KMS-11 (cell line): ENCODE results near the gene FAM168B.

ENCODE experiments used
- H2AFZ ChIP-seq: fragments of 200-600 bp; sonication (generic); 2 replicates; pipeline ENCODE4 v1.6.1; 2016; ENCODE audit warnings: antibody characterized with exemption, mixed run types, low read depth
- H3K27ac ChIP-seq: fragments of 200-600 bp; sonication (generic); 2 replicates; pipeline ENCODE4 v1.6.1; 2016; ENCODE audit warnings: mild to moderate bottlenecking, mixed run types
- H3K27me3 ChIP-seq: fragments of 200-600 bp; sonication (generic); 2 replicates; pipeline ENCODE4 v1.6.1; 2017; ENCODE audit warnings: mild to moderate bottlenecking, low read depth, mixed run types, moderate library complexity; ENCODE audit not compliant: insufficient read depth
- H3K36me3 ChIP-seq: fragments of 200-600 bp; sonication (generic); 2 replicates; pipeline ENCODE4 v1.6.1; 2017; ENCODE audit warnings: mild to moderate bottlenecking, mixed run types; ENCODE audit not compliant: insufficient read depth
- H3K4me1 ChIP-seq: fragments of 200-600 bp; sonication (generic); 2 replicates; pipeline ENCODE4 v1.6.1; 2016; ENCODE audit warnings: mild to moderate bottlenecking, low read depth, mixed run types; ENCODE audit not compliant: poor library complexity, severe bottlenecking
- H3K4me2 ChIP-seq: fragments of 200-600 bp; sonication (generic); 2 replicates; pipeline ENCODE4 v1.7.0; 2016; ENCODE audit warnings: mild to moderate bottlenecking, mixed run types
- H3K4me3 ChIP-seq: fragments of 200-600 bp; sonication (generic); IDR thresholded peaks from 2 replicates; pipeline ENCODE4 v1.6.1; 2017; ENCODE audit warnings: low read depth, low read length, mixed read lengths; ENCODE audit not compliant: insufficient read depth
- H3K79me2 ChIP-seq: fragments of 200-600 bp; sonication (generic); 2 replicates; pipeline ENCODE4 v1.6.1; 2016; ENCODE audit warnings: low read depth, mixed run types; ENCODE audit not compliant: insufficient read depth
- H3K9ac ChIP-seq: fragments of 200-600 bp; sonication (generic); 2 replicates; pipeline ENCODE4 v1.6.1; 2016; ENCODE audit warnings: mild to moderate bottlenecking, mixed run types
- H4K20me1 ChIP-seq: fragments of 200-600 bp; sonication (generic); 2 replicates; pipeline ENCODE4 v1.6.1; 2016; ENCODE audit warnings: mild to moderate bottlenecking, mixed run types; ENCODE audit not compliant: insufficient read depth
- TF ChIP-seq, protein P1 (sequence below): fragments of 200-600 bp; sonication (generic); conservative IDR thresholded peaks from 2 replicates; pipeline ENCODE4 v1.6.1; 2017; ENCODE audit warnings: low read depth, mild to moderate bottlenecking, antibody characterized with exemption, low read length, moderate library complexity, mixed read lengths

The FAM168B gene

DNA sequence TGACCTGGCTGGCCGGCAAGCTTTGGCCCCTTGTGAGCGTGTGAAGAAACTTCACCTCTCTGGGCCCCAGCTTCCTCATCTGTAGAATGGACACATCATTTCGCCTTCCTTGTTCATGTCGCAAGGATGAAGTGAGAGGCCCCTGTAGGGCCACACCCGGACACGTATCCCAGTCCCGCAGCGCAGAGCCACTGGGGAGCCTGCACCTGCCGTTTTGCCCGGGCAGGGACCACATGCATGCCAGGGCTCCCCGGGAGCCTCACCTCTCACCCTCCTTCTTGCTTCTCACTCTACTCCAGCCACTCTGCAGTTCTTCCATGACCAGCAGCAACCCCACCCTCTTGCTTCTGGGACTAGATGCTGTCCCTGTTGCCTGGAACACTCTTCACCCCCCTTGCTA, 77.5 kb downstream of the FAM168B start:
- Histone ChIP-seq H3K27me3 (no peaks in the 10 kb centered on the region), H3K79me2 (no peaks in the 10 kb centered on the region), H2AFZ (no peak overlapping the region), H3K27ac (no peak overlapping the region), H3K4me3 (no peak overlapping the region), H3K36me3 (no peaks in the 10 kb centered on the region), H3K9ac (no peak overlapping the region), H3K4me2 (no peak overlapping the region), H4K20me1 (no peaks in the 10 kb centered on the region), H3K4me1 (no peaks in the 10 kb centered on the region)
- TF ChIP-seq, protein P1, sequence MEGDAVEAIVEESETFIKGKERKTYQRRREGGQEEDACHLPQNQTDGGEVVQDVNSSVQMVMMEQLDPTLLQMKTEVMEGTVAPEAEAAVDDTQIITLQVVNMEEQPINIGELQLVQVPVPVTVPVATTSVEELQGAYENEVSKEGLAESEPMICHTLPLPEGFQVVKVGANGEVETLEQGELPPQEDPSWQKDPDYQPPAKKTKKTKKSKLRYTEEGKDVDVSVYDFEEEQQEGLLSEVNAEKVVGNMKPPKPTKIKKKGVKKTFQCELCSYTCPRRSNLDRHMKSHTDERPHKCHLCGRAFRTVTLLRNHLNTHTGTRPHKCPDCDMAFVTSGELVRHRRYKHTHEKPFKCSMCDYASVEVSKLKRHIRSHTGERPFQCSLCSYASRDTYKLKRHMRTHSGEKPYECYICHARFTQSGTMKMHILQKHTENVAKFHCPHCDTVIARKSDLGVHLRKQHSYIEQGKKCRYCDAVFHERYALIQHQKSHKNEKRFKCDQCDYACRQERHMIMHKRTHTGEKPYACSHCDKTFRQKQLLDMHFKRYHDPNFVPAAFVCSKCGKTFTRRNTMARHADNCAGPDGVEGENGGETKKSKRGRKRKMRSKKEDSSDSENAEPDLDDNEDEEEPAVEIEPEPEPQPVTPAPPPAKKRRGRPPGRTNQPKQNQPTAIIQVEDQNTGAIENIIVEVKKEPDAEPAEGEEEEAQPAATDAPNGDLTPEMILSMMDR = no peak

DNA sequence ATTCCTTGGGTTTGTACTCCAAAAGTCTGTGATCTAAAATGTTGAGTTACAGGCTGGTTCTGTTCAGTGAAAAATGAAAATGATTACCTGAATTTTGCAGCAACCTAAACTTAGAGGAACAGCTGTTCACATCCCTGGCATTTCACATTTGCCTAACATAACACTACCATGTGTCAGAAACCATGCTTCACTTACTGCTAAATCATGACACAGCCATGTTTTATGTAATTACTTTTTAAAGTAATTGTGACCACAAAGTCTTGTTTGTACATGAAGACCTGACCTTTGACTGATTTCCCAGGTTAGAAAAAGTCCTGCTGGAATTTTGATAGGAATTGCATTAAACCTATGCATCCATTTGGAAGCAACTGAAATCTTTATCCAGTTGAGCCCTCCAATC, 79.1 kb downstream of the FAM168B start:
- no peaks in the 10 kb centered on the region for H3K4me1 ChIP-seq
- H3K4me2 ChIP-seq = no peak overlapping the region
- TF ChIP-seq, protein P1 = no peak
- H3K27ac ChIP-seq = no peak overlapping the region
- no peak overlapping the region for H3K4me3 ChIP-seq
- H3K79me2 ChIP-seq = no peaks in the 10 kb centered on the region
- no peaks in the 10 kb centered on the region for H3K27me3 ChIP-seq
- no peaks in the 10 kb centered on the region for H3K36me3 ChIP-seq
- no peak overlapping the region for H3K9ac ChIP-seq
- no peaks in the 10 kb centered on the region for H4K20me1 ChIP-seq
- H2AFZ ChIP-seq = no peak overlapping the region

DNA sequence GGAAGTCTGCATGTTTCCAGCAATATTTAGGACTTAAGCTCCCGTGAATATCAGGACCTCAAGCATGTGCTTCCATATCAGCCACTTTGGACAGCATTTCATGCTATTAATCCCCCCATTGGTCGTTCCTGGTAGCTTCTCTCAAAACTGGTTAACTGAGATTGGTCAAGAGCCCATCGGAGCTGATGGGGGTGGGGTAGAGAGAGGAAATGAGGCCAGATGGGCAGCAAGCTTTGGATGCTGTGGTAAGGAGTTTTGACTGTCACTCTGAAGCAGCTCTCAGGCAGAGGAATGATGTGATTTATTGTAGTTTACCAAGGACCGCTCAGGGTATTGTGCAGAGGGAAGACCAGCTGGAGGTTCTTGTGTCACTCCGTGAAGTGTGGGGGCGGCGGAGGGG, 81.8 kb downstream of the FAM168B start:
- TF ChIP-seq, protein P1 = no peak
- Histone ChIP-seq H4K20me1 (no peaks in the 10 kb centered on the region), H3K79me2 (no peaks in the 10 kb centered on the region), H3K4me3 (no peak overlapping the region), H2AFZ (no peak overlapping the region), H3K9ac (no peak overlapping the region), H3K4me2 (no peak overlapping the region), H3K27ac (no peak overlapping the region), H3K36me3 (no peaks in the 10 kb centered on the region), H3K4me1 (no peaks in the 10 kb centered on the region), H3K27me3 (no peaks in the 10 kb centered on the region)

DNA sequence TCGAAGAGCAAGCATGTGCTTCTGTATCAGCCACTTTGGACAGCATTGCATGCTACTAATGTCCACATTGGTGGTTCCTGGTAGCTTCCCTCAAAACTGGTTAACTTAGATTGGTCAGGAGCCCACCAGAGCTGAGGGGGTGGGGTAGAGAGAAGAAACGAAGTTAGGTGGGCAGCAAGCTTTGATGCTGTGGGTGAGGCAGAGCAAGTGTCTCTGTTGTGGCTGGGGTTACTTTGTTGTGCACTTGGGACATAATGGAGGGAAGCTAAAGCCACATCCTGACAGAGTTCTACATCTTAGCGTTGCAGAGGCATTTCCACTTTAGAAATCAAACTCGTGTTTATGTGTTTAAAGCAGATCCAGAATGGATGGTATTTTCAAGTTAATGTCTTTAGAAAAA, 82.7 kb downstream of the FAM168B start:
- no peaks in the 10 kb centered on the region for H3K36me3 ChIP-seq
- no peak overlapping the region for H3K27ac ChIP-seq
- H3K79me2 ChIP-seq = no peaks in the 10 kb centered on the region
- H3K4me1 ChIP-seq = no peaks in the 10 kb centered on the region
- H3K4me2 ChIP-seq = no peak overlapping the region
- no peak overlapping the region for H3K9ac ChIP-seq
- H3K27me3 ChIP-seq = no peaks in the 10 kb centered on the region
- no peaks in the 10 kb centered on the region for H4K20me1 ChIP-seq
- no peak overlapping the region for H2AFZ ChIP-seq
- TF ChIP-seq, protein P1 = no peak
- H3K4me3 ChIP-seq = no peak overlapping the region
